DOHH2 (cell line): ENCODE data around the gene CDK15.
"Not testable (repeated sequence)": the region's sequence is repeated elsewhere in the genome, so short reads cannot be mapped to it uniquely, and the experiment has no call there.

Experiments
- H3F3A ChIP-seq: fragments of 200-600 bp; sonication (generic), shearing (Covaris generic); 2 replicates; pipeline ENCODE4 v1.6.0; 2016; ENCODE audit warnings: antibody characterized with exemption, mild to moderate bottlenecking; ENCODE audit not compliant: control insufficient read depth, insufficient read depth
- H3K27ac ChIP-seq: fragments of 200-600 bp; sonication (generic); 2 replicates; pipeline ENCODE4 v1.5.1; 2014; ENCODE audit warnings: low read depth, mild to moderate bottlenecking, low read length, moderate library complexity
- H3K27me3 ChIP-seq: fragments of 200-600 bp; sonication (generic); 2 replicates; pipeline ENCODE4 v1.6.1; 2014; ENCODE audit warnings: mild to moderate bottlenecking, low read length, mixed read lengths; ENCODE audit not compliant: control insufficient read depth
- H3K36me3 ChIP-seq: fragments of 200-600 bp; sonication (generic); 2 replicates; pipeline ENCODE4 v1.6.1; 2014; ENCODE audit warnings: mild to moderate bottlenecking, low read length, moderate library complexity, mixed read lengths; ENCODE audit not compliant: control insufficient read depth
- H3K4me1 ChIP-seq: fragments of 200-600 bp; sonication (generic); 2 replicates; pipeline ENCODE4 v1.6.1; 2014; ENCODE audit warnings: mild to moderate bottlenecking, low read length, mixed read lengths; ENCODE audit not compliant: control insufficient read depth
- H3K4me2 ChIP-seq: fragments of 200-600 bp; sonication (generic); 2 replicates; pipeline ENCODE4 v1.6.0; 2014; ENCODE audit warnings: mild to moderate bottlenecking, low read length, moderate library complexity
- H3K4me3 ChIP-seq: fragments of 200-600 bp; sonication (generic); 2 replicates; pipeline ENCODE4 v1.5.1; 2014; ENCODE audit warnings: mild to moderate bottlenecking, low read length, mixed read lengths
- H3K79me2 ChIP-seq: fragments of 200-600 bp; sonication (generic); 2 replicates; pipeline ENCODE4 v1.6.1; 2014; ENCODE audit warnings: mild to moderate bottlenecking, low read length, mixed read lengths; ENCODE audit not compliant: control insufficient read depth
- H3K9me2 ChIP-seq: fragments of 200-600 bp; sonication (generic); replicated peaks from 2 replicates; pipeline ENCODE4 v1.6.1; 2014; ENCODE audit warnings: mild to moderate bottlenecking, low read length, mixed read lengths; ENCODE audit not compliant: control insufficient read depth
- H3K9me3 ChIP-seq: fragments of 200-600 bp; sonication (generic); 2 replicates; pipeline ENCODE4 v1.6.1; 2014; ENCODE audit warnings: antibody characterized with exemption, low read length, mixed read lengths; ENCODE audit not compliant: control insufficient read depth, insufficient read depth
- H4K20me1 ChIP-seq: fragments of 200-600 bp; sonication (generic); 2 replicates; pipeline ENCODE4 v1.6.0; 2014; ENCODE audit warnings: low read depth, mild to moderate bottlenecking, antibody characterized with exemption, low read length, moderate library complexity; ENCODE audit not compliant: control insufficient read depth, insufficient read depth
- CTCF ChIP-seq: fragments of 200-600 bp; sonication (generic); IDR thresholded peaks from one replicate; pipeline ENCODE4 v1.5.1; 2014; ENCODE audit warnings: antibody characterized with exemption, mild to moderate bottlenecking, low read depth, low read length; ENCODE audit not compliant: poor library complexity, severe bottlenecking
- EZH2phosphoT487 ChIP-seq: fragments of 200-600 bp; sonication (generic); IDR thresholded peaks from 2 replicates; pipeline ENCODE4 v1.6.1; 2017; ENCODE audit warnings: borderline replicate concordance, mild to moderate bottlenecking, antibody characterized with exemption, low read length, moderate library complexity, mixed read lengths

CDK15 gene

GRCh38 chr2:201759567-201759966, 46.8 kb upstream of the CDK15 start:
- TF ChIP-seq EZH2phosphoT487, result no peak
- TF ChIP-seq CTCF, result no peak
- H3K79me2 ChIP-seq, result no peaks in the 10 kb centered on the region
- H3K9me3 ChIP-seq, result no peaks in the 10 kb centered on the region
- H3K9me2 ChIP-seq, result no peaks in the 10 kb centered on the region
- H3K27ac ChIP-seq, result no peak overlapping the region
- no peaks in the 10 kb centered on the region for H3K36me3 ChIP-seq
- no peak overlapping the region for H3K4me2 ChIP-seq
- no peaks in the 10 kb centered on the region for H3F3A ChIP-seq
- no peaks in the 10 kb centered on the region for H3K4me1 ChIP-seq
- H3K4me3 ChIP-seq, result no peak overlapping the region
- H4K20me1 ChIP-seq, result no peaks in the 10 kb centered on the region
- H3K27me3 ChIP-seq, result no peaks in the 10 kb centered on the region

- Histone ChIP-seq H3K4me3 (no peak overlapping the region), H3K4me1 (no peaks in the 10 kb centered on the region), H3K9me3 (no peaks in the 10 kb centered on the region), H4K20me1 (no peaks in the 10 kb centered on the region), H3K27ac (no peak overlapping the region), H3K4me2 (no peak overlapping the region), H3K27me3 (no peaks in the 10 kb centered on the region), H3F3A (no peaks in the 10 kb centered on the region), H3K9me2 (no peaks in the 10 kb centered on the region), H3K36me3 (no peaks in the 10 kb centered on the region), H3K79me2 (no peaks in the 10 kb centered on the region)
- TF ChIP-seq CTCF (no peak), EZH2phosphoT487 (no peak)
Observed at GRCh38 chr2:201761101-201761500, 45.2 kb upstream of the CDK15 start.

- H3K79me2 ChIP-seq, H3K9me2 ChIP-seq, H3K36me3 ChIP-seq: not testable (repeated sequence)
Observed at GRCh38 chr2:201764469-201764868, 41.9 kb upstream of the CDK15 start.

GRCh38 chr2:201765799-201766198, 40.5 kb upstream of the CDK15 start:
- no peaks in the 10 kb centered on the region for H3K9me3 ChIP-seq
- no peaks in the 10 kb centered on the region for H3F3A ChIP-seq
- no peaks in the 10 kb centered on the region for H3K4me1 ChIP-seq
- no peak overlapping the region for H3K4me2 ChIP-seq
- H4K20me1 ChIP-seq, result no peaks in the 10 kb centered on the region
- H3K36me3 ChIP-seq, result no peaks in the 10 kb centered on the region
- TF ChIP-seq CTCF, result no peak
- TF ChIP-seq EZH2phosphoT487, result no peak
- no peaks in the 10 kb centered on the region for H3K9me2 ChIP-seq
- H3K4me3 ChIP-seq, result no peak overlapping the region
- no peak overlapping the region for H3K27ac ChIP-seq
- H3K79me2 ChIP-seq, result no peaks in the 10 kb centered on the region
- no peaks in the 10 kb centered on the region for H3K27me3 ChIP-seq

More at GRCh38 chr2:201764469-201764868, 41.9 kb upstream of the CDK15 start:
- H3K4me3 ChIP-seq, H3K4me1 ChIP-seq, H3K9me3 ChIP-seq, H4K20me1 ChIP-seq, H3F3A ChIP-seq, H3K27ac ChIP-seq, H3K4me2 ChIP-seq, H3K27me3 ChIP-seq: not testable (repeated sequence)
